Measurements from ENCODE around the gene STK31. TPM values are rescaled to one million over a fixed set of nuclear protein-coding genes. Genes with fewer than 3 reads are reported as not detected.
"Not testable (repeated sequence)": the region's sequence is repeated elsewhere in the genome, so short reads cannot be mapped to it uniquely, and the experiment has no call there.

STK31 gene
- total RNA-seq, 1 donor from 2014 or later, result 2.8 TPM

DNA sequence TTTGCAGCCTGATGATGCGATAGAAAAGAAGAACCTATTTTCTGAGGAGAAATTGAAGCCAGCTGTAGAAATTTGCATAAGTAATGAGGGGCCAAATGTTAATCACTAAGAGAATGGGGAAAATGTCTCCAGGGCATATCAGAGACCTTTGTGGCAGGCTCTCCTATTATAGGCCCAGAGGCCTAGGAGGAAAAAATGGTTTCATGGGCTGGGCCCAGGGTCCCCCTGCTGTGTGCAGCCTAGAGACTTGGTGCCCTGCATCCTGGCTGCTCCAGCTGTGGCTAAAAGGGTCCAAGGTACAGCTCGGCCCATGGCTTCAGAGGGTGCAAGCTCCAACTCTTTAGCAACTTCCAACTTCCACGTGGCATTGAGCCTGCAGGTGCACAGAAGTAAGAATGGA, 123.4 kb downstream of the STK31 start:
- H3K27me3 ChIP-seq, result no peaks in the 10 kb centered on the region
- no peaks in the 10 kb centered on the region for H4K20me1 ChIP-seq (ENCODE audit: low read depth)
- DNase-seq (ENCODE audit: low spot score), result no peak
- Mint-ChIP-seq H3K4me3 (no peak overlapping the region), H3K36me3 (peaks cover 3% of the 10 kb centered on the region), H3K9me3 (peaks cover 35% of the 10 kb centered on the region), H3K4me1 (no peaks in the 10 kb centered on the region), H3K27me3 (ENCODE audit: insufficient read depth, low read depth) (peaks cover 3% of the 10 kb centered on the region), H3K27ac (no peak overlapping the region)
- no peak overlapping the region for H3K9ac ChIP-seq
- H3F3A ChIP-seq (ENCODE audit: low read depth), result no peaks in the 10 kb centered on the region
- no peak overlapping the region for H3K27ac ChIP-seq
- no peak for TF ChIP-seq EZH2 (IDR thresholded peaks at IDR 0.05)
- TF ChIP-seq, protein P1, sequence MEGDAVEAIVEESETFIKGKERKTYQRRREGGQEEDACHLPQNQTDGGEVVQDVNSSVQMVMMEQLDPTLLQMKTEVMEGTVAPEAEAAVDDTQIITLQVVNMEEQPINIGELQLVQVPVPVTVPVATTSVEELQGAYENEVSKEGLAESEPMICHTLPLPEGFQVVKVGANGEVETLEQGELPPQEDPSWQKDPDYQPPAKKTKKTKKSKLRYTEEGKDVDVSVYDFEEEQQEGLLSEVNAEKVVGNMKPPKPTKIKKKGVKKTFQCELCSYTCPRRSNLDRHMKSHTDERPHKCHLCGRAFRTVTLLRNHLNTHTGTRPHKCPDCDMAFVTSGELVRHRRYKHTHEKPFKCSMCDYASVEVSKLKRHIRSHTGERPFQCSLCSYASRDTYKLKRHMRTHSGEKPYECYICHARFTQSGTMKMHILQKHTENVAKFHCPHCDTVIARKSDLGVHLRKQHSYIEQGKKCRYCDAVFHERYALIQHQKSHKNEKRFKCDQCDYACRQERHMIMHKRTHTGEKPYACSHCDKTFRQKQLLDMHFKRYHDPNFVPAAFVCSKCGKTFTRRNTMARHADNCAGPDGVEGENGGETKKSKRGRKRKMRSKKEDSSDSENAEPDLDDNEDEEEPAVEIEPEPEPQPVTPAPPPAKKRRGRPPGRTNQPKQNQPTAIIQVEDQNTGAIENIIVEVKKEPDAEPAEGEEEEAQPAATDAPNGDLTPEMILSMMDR (IDR thresholded peaks at IDR 0.05), result no peak
- no peak for TF ChIP-seq EZH2phosphoT487 (IDR thresholded peaks at IDR 0.05)
- no peak overlapping the region for H3K4me2 ChIP-seq
- peaks cover 4% of the 10 kb centered on the region for H3K9me3 ChIP-seq (ENCODE audit: low read depth)
- no peak overlapping the region for H3K4me3 ChIP-seq
- H3K79me2 ChIP-seq (ENCODE audit: low read depth), result no peaks in the 10 kb centered on the region
- no peaks in the 10 kb centered on the region for H3K36me3 ChIP-seq
- no peaks in the 10 kb centered on the region for H3K4me1 ChIP-seq
- no peak overlapping the region for H2AFZ ChIP-seq (replicated peaks)

DNA sequence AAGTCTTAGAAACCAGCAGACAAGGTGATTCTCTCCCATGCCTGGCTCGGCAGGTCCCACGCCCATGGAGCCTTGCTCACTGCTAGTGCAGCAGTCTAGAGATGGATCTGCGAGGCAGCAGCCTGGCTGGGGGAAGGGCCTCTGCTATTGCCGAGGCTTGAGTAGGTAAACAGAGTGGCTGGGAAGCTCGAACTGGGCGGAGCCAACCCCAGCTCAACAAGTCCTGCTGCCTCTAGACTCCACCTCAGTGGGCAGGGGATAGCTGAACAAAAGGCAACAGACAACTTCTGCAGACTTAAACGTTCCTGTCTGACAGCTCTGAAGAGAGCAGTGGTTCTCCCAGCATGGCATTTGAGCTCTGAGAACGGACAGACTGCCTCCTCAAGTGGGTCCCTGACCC, 134.8 kb downstream of the STK31 start:
- H3K9ac ChIP-seq; H3K4me1 ChIP-seq; H3K27me3 ChIP-seq; H3K27me3 Mint-ChIP-seq (ENCODE audit: insufficient read depth, low read depth); H2AFZ ChIP-seq (replicated peaks); H3K27ac Mint-ChIP-seq; H3K4me2 ChIP-seq; H4K20me1 ChIP-seq (ENCODE audit: low read depth); H3K4me3 Mint-ChIP-seq; H3K36me3 Mint-ChIP-seq; H3K9me3 ChIP-seq (ENCODE audit: low read depth); H3K79me2 ChIP-seq (ENCODE audit: low read depth); H3K36me3 ChIP-seq; H3K4me1 Mint-ChIP-seq; H3K27ac ChIP-seq; H3F3A ChIP-seq (ENCODE audit: low read depth); H3K4me3 ChIP-seq: not testable (repeated sequence)
- DNase-seq (ENCODE audit: low spot score), result peak; percentile 4
- peaks cover 43% of the 10 kb centered on the region for H3K9me3 Mint-ChIP-seq

DNA sequence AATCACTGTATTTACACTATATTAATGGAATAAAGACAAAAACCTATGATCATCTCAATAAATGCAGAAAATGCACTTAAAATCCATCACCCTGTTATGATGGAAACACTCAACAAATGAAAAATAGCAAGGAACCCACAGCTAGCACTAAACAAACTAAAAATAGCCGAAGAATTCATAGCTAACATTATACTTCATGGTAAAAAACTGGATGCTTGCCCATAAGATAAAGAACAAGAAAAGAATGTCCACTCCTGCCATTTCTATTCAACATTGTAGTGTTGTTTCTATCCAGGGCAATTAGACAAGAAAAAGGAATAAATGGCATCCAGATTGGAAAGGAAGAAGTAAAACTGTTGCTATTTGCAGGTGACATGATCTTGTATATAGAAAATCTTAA, 142.1 kb downstream of the STK31 start:
- Histone ChIP-seq H3K27me3 (no peaks in the 10 kb centered on the region), H3F3A (ENCODE audit: low read depth) (no peaks in the 10 kb centered on the region), H3K9me3 (ENCODE audit: low read depth) (no peaks in the 10 kb centered on the region), H3K36me3 (no peaks in the 10 kb centered on the region), H3K4me1 (no peaks in the 10 kb centered on the region), H3K79me2 (ENCODE audit: low read depth) (no peaks in the 10 kb centered on the region), H3K9ac (no peak overlapping the region), H3K27ac (no peak overlapping the region), H4K20me1 (ENCODE audit: low read depth) (no peaks in the 10 kb centered on the region), H3K4me2 (no peak overlapping the region), H2AFZ (replicated peaks) (no peak overlapping the region), H3K4me3 (no peak overlapping the region)
- Mint-ChIP-seq H3K4me3 (no peak overlapping the region), H3K4me1 (no peaks in the 10 kb centered on the region), H3K27me3 (ENCODE audit: insufficient read depth, low read depth) (peaks cover 2% of the 10 kb centered on the region), H3K27ac (no peak overlapping the region), H3K36me3 (no peaks in the 10 kb centered on the region), H3K9me3 (peaks cover 18% of the 10 kb centered on the region)
- TF ChIP-seq EZH2phosphoT487 (IDR thresholded peaks at IDR 0.05) (no peak), EZH2 (IDR thresholded peaks at IDR 0.05) (no peak)
- TF ChIP-seq, protein P1 (IDR thresholded peaks at IDR 0.05), result no peak
- no peak for DNase-seq (ENCODE audit: low spot score)

DNA sequence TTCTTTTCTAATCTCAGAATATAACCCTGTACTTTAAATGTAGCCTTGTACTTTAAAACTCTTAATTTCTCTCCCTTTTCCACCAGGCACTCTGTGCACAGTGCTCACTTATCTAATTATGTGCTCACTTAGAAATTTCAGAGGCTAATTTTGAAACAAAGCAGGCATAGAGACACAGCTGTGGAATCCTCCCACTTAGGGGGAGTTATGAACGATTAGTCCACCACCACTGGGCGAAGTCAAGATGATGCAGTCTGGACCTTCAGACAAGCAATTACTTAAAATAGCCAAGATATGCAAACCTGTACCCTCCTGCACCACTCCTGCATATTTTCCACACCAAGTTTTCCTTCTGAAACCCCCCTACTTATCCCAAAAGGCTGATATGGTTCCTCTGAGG, 143.0 kb downstream of the STK31 start:
- Mint-ChIP-seq H3K9me3 (peaks cover 17% of the 10 kb centered on the region), H3K27me3 (ENCODE audit: insufficient read depth, low read depth) (peaks cover 2% of the 10 kb centered on the region), H3K36me3 (no peaks in the 10 kb centered on the region), H3K4me3 (no peak overlapping the region), H3K27ac (no peak overlapping the region), H3K4me1 (no peaks in the 10 kb centered on the region)
- Histone ChIP-seq H3K4me1 (no peaks in the 10 kb centered on the region), H3K27ac (no peak overlapping the region), H3K4me2 (no peak overlapping the region), H2AFZ (replicated peaks) (no peak overlapping the region), H4K20me1 (ENCODE audit: low read depth) (no peaks in the 10 kb centered on the region), H3K79me2 (ENCODE audit: low read depth) (no peaks in the 10 kb centered on the region), H3K9me3 (ENCODE audit: low read depth) (no peaks in the 10 kb centered on the region), H3K9ac (no peak overlapping the region), H3K36me3 (no peaks in the 10 kb centered on the region), H3F3A (ENCODE audit: low read depth) (no peaks in the 10 kb centered on the region), H3K27me3 (no peaks in the 10 kb centered on the region), H3K4me3 (no peak overlapping the region)
- no peak for DNase-seq (ENCODE audit: low spot score)
- TF ChIP-seq EZH2phosphoT487 (IDR thresholded peaks at IDR 0.05) (no peak), EZH2 (IDR thresholded peaks at IDR 0.05) (no peak)
- TF ChIP-seq, protein P1 (IDR thresholded peaks at IDR 0.05), result no peak

Data from neural progenitor cell (in vitro differentiated cells).